B cell (primary cell): ENCODE measurements around the gene NKAIN2.

Experiments
- CTCF ChIP-seq: fragments of 200-600 bp; IDR thresholded peaks from one replicate; pipeline ENCODE4 v1.8.0; 2022; ENCODE audit warnings: antibody characterized with exemption, mild to moderate bottlenecking
- EZH2 ChIP-seq: IDR thresholded peaks from 2 replicates; pipeline ENCODE4 v1.6.1; 2012; ENCODE audit warnings: borderline replicate concordance, low read depth, mild to moderate bottlenecking, moderate library complexity, low read length; ENCODE audit not compliant: insufficient read depth, poor library complexity, severe bottlenecking

- TF ChIP-seq CTCF, result no peak
- no peak for TF ChIP-seq EZH2
These were observed 732.1 kb downstream of the NKAIN2 start for GRCh38 chr6:124535746-124536145.
